Measurements from ENCODE around the gene ADD3. TPM values are rescaled to one million over a fixed set of nuclear protein-coding genes. Genes with fewer than 3 reads are reported as not detected.

ADD3 gene
- total RNA-seq, 1 experiment from 2014 or later: 86.7 TPM

GRCh38 chr10:110181451-110181850, 173.7 kb downstream of the ADD3 start:
- no peak for TF ChIP-seq TCF7 (CRISPR knock-in tag; IDR thresholded peaks at IDR 0.05; ENCODE audit: low read depth)
- TF ChIP-seq KAT7 (CRISPR knock-in tag; IDR thresholded peaks at IDR 0.05; ENCODE audit: borderline replicate concordance): no peak
- TF ChIP-seq, protein P1, sequence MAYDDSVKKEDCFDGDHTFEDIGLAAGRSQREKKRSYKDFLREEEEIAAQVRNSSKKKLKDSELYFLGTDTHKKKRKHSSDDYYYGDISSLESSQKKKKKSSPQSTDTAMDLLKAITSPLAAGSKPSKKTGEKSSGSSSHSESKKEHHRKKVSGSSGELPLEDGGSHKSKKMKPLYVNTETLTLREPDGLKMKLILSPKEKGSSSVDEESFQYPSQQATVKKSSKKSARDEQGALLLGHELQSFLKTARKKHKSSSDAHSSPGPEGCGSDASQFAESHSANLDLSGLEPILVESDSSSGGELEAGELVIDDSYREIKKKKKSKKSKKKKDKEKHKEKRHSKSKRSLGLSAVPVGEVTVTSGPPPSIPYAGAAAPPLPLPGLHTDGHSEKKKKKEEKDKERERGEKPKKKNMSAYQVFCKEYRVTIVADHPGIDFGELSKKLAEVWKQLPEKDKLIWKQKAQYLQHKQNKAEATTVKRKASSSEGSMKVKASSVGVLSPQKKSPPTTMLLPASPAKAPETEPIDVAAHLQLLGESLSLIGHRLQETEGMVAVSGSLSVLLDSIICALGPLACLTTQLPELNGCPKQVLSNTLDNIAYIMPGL (CRISPR knock-in tag; IDR thresholded peaks at IDR 0.05): no peak
- no peak for TF ChIP-seq FOXK1 (CRISPR knock-in tag; IDR thresholded peaks at IDR 0.05)
- TF ChIP-seq, protein P2, sequence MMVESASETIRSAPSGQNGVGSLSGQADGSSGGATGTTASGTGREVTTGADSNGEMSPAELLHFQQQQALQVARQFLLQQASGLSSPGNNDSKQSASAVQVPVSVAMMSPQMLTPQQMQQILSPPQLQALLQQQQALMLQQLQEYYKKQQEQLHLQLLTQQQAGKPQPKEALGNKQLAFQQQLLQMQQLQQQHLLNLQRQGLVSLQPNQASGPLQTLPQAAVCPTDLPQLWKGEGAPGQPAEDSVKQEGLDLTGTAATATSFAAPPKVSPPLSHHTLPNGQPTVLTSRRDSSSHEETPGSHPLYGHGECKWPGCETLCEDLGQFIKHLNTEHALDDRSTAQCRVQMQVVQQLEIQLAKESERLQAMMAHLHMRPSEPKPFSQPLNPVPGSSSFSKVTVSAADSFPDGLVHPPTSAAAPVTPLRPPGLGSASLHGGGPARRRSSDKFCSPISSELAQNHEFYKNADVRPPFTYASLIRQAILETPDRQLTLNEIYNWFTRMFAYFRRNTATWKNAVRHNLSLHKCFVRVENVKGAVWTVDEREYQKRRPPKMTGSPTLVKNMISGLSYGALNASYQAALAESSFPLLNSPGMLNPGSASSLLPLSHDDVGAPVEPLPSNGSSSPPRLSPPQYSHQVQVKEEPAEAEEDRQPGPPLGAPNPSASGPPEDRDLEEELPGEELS (CRISPR knock-in tag; IDR thresholded peaks at IDR 0.05): no peak
- no peak for TF ChIP-seq IRF2 (CRISPR knock-in tag; IDR thresholded peaks at IDR 0.05; ENCODE audit: borderline replicate concordance, low read depth)
- no peak for TF ChIP-seq GTF2I (CRISPR knock-in tag; conservative IDR thresholded peaks at IDR 0.05)
- TF ChIP-seq ZNF317 (CRISPR knock-in tag; IDR thresholded peaks at IDR 0.05; ENCODE audit: borderline replicate concordance, low read depth): no peak
- TF ChIP-seq TEAD1 (CRISPR knock-in tag; IDR thresholded peaks at IDR 0.05): no peak
- TF ChIP-seq ZNF232 (CRISPR knock-in tag; IDR thresholded peaks at IDR 0.05): no peak
- no peak for TF ChIP-seq SP1 (CRISPR knock-in tag; conservative IDR thresholded peaks at IDR 0.05)
- TF ChIP-seq ZNF512 (CRISPR knock-in tag; IDR thresholded peaks at IDR 0.05; ENCODE audit: borderline replicate concordance): no peak
- no peak for TF ChIP-seq CREM (CRISPR knock-in tag; IDR thresholded peaks at IDR 0.05)
- TF ChIP-seq ZBTB43 (CRISPR knock-in tag; IDR thresholded peaks at IDR 0.05): no peak
- no peak for TF ChIP-seq ZNF219 (CRISPR knock-in tag; IDR thresholded peaks at IDR 0.05; ENCODE audit: borderline replicate concordance)
- no peak for TF ChIP-seq ELF4 (CRISPR knock-in tag; IDR thresholded peaks at IDR 0.05; ENCODE audit: low read depth)
- TF ChIP-seq JUN (CRISPR knock-in tag; IDR thresholded peaks at IDR 0.05): no peak
- POLR2A ChIA-PET: no interaction called here
- H3K27ac Mint-ChIP-seq: no peak overlapping the region
- peaks cover 6% of the 10 kb centered on the region for H3K4me1 Mint-ChIP-seq
- DNase-seq (ENCODE audit: low spot score): no peak
- CTCF ChIA-PET: no interaction called here
- peaks cover 50% of the 10 kb centered on the region for H3K27me3 Mint-ChIP-seq (ENCODE audit: low read depth)
- H3K36me3 Mint-ChIP-seq: no peaks in the 10 kb centered on the region
- no peak overlapping the region for H3K4me3 Mint-ChIP-seq
- H3K9me3 Mint-ChIP-seq: no peaks in the 10 kb centered on the region
- ATAC-seq: no peak

DNA sequence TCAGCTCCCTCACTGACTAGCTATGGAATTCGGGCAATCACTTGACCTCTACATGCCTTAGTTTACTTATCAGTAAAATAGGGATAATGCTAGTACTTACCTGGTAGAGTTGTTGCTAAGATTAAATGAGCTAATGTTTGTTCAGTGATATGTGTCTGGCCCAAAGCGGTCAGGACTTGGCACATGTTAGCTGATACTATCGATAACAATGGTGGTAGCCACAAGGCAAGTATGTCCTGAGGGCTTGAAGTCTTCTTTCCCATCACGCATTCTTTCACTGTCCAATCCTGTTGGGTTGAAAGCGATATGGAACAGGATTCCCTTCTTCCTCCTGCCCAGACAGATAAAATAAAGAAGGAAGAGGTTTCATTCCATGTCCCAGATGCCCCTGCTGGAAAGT, 174.1 kb downstream of the ADD3 start:
- H3K4me1 Mint-ChIP-seq: peaks cover 3% of the 10 kb centered on the region
- no peaks in the 10 kb centered on the region for H3K9me3 Mint-ChIP-seq
- TF ChIP-seq, protein P1 (CRISPR knock-in tag; IDR thresholded peaks at IDR 0.05): no peak
- TF ChIP-seq, protein P3, sequence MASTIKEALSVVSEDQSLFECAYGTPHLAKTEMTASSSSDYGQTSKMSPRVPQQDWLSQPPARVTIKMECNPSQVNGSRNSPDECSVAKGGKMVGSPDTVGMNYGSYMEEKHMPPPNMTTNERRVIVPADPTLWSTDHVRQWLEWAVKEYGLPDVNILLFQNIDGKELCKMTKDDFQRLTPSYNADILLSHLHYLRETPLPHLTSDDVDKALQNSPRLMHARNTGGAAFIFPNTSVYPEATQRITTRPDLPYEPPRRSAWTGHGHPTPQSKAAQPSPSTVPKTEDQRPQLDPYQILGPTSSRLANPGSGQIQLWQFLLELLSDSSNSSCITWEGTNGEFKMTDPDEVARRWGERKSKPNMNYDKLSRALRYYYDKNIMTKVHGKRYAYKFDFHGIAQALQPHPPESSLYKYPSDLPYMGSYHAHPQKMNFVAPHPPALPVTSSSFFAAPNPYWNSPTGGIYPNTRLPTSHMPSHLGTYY (CRISPR knock-in tag; IDR thresholded peaks at IDR 0.05): no peak
- no peak for TF ChIP-seq TEAD1 (CRISPR knock-in tag; IDR thresholded peaks at IDR 0.05)
- no peak for TF ChIP-seq AR (CRISPR knock-in tag; IDR thresholded peaks at IDR 0.05)
- ATAC-seq: no peak
- no peak overlapping the region for H3K27ac Mint-ChIP-seq
- no peak for DNase-seq (ENCODE audit: low spot score)
- ChIA-PET CTCF (interaction anchor here (1.6 kb wide), 1 partner anchor 24 kb away, joined by 6 read pairs; no protein-coding TSS in a partner anchor), POLR2A (no interaction called here)
- peaks cover 51% of the 10 kb centered on the region for H3K27me3 Mint-ChIP-seq (ENCODE audit: low read depth)
- no peaks in the 10 kb centered on the region for H3K36me3 Mint-ChIP-seq
- H3K4me3 Mint-ChIP-seq: no peak overlapping the region

Measured in WTC11 (cell line).